HG03432 (cell line): ENCODE data around the gene TMEM200A.

ENCODE experiments used
- ATAC-seq: cut with Tn5 transposase; IDR thresholded peaks from one replicate; pipeline ENCODE4 v1.9.1; 2021; ENCODE audit warnings: mild to moderate bottlenecking, moderate library complexity; ENCODE audit not compliant: unreplicated experiment

The TMEM200A gene

GRCh38 chr6:130482645-130483390 is 117.0 kb downstream of the TMEM200A start:
- no peak for ATAC-seq

GRCh38 chr6:130485870-130486269 is 120.1 kb downstream of the TMEM200A start:
- ATAC-seq: no peak

- ATAC-seq: no peak
Measured at GRCh38 chr6:130486417-130486816, 120.6 kb downstream of the TMEM200A start.

- ATAC-seq: no peak
Measured at GRCh38 chr6:130489514-130489913, 123.7 kb downstream of the TMEM200A start.
